Stimulated activated CD8-positive, alpha-beta memory T cell treated with anti-CD3 and anti-CD28 coated beads, Interleukin-12 subunit alpha, Interleukin-12 subunit beta, amount 100 ng/mL, for 24 hours (primary cell): ENCODE measurements around the gene TTBK2.

ENCODE experiments used
- DNase-seq: peaks from one replicate; pipeline ENCODE4 v3.0.0-alpha.2; 2020; ENCODE audit errors: extremely low read depth

Gene TTBK2

GRCh38 chr15:42692997-42693396, 227.6 kb downstream of the TTBK2 start:
- DNase-seq, result no peak

- no peak for DNase-seq
Measured at GRCh38 chr15:42692536-42692935, 228.0 kb downstream of the TTBK2 start.

- no peak for DNase-seq
Measured at GRCh38 chr15:42691770-42692169, 228.8 kb downstream of the TTBK2 start.

GRCh38 chr15:42691308-42691707, 229.3 kb downstream of the TTBK2 start:
- DNase-seq, result no peak
